OCI-M2 (cell line): ENCODE measurements around the gene GRP.
"Not testable (repeated sequence)": the region's sequence is repeated elsewhere in the genome, so short reads cannot be mapped to it uniquely, and the experiment has no call there.

Experiments used
- DNase-seq: peaks from one replicate; lab custom pipeline; 2025; ENCODE audit not compliant: unreplicated experiment; lab: John Stamatoyannopoulos, UW

GRP gene

DNA sequence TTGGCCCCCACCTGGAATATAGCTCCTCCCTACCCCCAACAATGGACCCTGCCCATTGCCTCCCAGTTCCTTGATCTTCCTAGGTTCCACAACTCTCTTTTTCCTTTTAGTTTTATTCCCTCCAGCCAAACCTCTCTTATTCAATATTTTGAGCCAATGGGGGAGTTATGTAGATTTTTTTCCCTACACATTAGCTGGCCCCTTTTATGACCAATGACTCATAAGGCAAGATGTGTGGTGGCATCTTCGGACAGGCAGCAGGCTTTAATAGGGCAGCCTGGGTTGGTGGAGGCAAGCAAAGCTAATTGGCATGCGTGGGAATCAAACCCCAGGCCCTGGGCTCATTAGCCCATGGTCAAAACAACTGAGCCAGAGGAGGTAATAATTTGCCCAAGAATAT, 9.2 kb downstream of the GRP start:
- no peak for DNase-seq

DNA sequence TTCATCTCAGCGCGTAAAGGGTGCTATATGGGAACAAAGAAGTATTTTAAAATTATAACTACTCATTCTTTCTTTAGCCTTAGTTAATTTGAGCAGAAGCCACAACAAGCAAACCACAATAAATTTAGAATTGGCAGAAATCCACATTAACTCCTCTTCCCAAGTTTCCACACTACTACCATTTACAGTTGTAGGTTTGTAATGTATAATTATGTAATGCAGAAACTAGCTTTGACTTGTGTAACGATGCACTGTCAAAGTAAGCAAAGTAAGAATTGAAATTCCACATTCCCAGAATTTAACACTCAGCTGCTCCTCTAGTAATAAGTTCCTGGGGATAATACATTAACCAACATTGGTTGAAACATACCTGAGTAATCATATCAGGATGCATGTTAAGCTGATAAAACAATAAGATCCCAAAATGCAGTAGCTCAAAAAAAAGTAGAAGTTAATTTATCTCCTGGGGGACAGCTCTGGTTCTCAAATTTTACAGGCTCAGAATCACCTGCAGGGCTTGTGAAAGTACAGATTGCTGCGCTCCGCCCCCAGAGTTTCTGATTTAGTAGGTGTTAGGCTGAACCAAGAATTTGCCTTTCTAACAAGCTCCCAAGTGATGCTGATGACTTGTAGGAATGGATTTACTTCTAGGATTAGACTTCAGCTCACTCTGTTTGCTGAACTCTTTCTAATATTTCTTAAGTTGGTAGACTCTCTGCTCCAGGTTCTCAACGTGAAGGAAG, 9.9 kb downstream of the GRP start:
- DNase-seq, result no peak

DNA sequence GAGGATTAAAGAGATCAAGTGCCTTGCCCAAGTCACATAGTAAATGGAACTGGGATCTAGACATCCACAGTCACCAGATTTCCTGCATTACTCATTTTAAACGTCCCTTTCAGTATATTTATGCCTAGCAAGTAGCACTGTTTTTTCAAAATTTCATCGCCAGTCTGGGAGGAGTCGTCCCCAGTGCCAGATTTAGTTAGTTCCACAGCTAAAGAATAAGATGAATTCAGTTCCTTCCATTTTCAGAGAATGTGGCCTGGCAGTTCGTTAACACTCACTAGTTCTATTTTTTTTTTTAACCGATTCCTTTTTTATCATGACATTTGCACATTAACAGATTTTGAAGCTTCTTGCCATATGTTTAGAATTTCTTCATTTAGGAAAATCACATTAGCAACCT, 11.2 kb downstream of the GRP start:
- no peak for DNase-seq

DNA sequence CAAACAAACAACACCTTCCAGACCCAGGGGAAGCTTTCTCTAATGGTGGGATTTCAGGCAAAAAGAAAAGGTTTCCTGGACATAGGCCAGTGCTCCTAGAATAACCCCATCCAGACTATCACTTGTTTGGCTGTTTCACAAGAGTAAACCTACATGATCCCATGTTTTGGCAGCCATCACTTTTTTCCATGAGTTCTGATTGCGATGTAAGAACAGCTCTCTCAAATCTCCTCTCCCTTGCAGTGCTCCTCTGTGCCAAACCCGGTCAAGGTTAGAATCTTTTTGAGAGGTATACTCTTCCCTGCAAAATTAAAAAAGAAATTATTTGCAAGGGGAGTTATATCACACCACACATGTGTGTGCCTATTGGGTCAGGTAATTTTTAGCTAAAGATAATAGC, 11.9 kb downstream of the GRP start:
- DNase-seq, result no peak

DNA sequence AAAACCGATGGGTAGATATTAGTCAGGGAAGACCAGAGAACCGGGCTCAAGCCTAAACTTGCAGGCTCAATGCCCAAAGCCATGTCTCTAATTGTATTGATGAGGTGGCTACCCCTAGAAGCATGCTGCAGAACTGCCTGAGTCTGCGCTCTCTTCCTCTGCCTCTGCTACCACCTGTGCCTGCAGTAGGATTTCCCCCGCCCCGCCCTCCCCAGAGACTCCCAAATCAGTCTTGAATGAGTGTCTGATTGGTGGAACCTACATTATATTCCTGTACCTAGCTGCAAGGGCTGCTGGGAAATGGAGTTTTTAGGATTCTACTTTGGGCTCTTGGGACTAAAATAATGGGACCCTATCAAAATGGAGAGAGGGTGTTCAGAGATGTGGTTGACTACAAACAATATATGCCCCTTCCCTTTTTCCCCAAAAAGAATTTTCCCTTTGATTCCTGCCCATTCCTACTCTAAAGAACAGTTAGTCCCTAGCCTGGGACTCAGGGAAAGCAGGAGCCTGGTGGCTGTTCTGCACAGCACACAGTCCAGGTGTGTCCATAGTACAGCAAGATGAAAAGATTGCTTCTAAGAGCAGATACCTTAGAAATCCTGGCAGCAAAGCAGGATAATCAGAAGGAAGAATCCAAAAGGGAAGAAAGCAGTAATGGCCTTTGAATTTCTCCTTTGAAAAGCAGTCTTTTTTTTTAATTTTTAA, 12.5 kb downstream of the GRP start:
- DNase-seq, result no peak

DNA sequence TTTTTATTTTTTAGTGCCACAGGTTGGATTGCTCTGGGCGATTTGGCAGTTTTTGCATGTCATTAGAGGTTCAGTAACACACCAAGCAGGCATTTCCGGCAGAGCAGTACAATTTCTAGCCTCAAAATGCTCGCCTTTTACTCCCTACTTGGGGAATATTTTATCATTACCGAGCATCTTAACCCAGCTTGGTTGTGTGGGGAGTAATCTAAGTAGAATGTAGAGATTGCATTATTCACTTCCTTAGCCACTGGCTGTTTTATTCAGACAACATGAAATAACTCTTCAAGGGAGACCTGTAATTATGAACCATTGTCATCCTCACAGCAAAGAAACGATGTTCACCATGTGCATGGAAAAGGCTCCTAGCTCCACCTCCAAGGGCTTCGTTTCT, 13.1 kb downstream of the GRP start:
- no peak for DNase-seq

DNA sequence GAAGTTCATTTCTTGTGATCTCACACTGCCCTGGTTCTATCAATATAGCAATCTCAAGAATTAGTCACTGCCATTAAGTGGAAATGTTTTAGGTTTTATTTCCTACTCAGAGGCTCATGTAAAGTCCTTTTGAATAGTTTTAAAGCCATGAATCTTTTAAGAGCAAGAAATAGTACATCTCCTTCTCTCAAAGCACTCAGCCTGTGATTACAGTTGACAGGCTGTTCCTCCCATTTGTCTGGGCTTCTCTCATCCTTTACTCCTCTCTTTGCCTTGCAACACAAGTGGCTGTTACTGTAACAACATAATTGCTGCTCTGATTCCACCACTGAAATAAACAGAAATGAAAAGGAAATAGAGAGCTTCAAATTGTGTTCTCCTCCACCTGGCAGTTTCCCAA, 18.4 kb downstream of the GRP start:
- no peak for DNase-seq

DNA sequence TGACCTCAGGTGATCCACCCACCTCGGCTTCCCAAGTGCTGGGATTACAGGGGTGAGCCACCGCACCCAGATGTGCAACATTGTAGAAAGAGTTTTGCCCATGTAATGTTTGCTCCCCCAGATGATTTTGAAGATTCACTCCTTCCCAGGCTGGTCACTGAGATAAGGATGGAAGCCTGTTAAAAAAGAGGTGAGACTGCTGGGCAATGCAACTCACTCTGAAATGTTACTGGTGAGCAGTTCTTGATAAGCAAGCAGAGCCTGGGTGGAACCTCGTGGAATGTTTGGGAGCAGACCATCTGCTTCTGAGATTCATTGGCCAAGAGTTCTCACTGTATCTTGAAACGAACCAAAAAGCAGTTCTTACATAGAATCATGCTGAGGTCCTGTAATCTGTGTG, 19.7 kb downstream of the GRP start:
- DNase-seq, result no peak

DNA sequence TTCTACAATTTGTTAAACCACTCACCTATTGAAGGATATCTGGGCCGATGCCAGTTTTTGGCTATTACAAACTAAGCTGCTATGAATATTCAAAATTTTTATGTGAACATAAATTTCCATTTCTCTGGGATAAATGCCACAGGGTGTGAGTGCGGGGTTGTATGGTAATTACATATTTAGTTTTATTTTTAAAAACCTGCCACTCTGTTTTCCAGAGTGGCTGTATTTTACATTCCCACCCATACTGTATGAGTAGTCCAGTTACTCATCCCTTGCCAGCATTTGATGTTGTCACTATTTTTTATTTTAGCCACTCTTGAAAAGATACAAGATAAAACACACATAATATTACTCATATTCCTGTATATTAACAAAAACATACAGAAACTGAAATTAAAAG, 22.9 kb downstream of the GRP start:
- no peak for DNase-seq

DNA sequence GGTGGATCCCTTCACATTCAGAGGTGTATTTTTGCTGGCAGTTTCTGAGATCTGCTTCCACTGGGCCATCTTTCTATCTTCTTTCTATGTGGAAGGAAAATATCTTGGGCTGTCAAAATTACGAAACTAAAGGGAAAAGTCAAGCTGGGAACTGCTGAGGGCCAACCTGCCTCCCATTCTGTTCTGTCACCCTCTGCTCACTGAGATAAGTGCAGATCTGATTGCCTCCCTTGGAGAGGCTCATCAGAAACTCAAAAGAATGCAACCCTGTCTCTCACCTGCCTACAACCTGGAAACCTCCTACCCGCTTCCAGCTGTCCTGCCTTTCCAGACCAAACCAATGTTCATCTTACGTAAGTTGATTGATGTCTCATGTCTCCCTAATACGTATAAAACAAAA, 26.8 kb downstream of the GRP start:
- no peak for DNase-seq

DNA sequence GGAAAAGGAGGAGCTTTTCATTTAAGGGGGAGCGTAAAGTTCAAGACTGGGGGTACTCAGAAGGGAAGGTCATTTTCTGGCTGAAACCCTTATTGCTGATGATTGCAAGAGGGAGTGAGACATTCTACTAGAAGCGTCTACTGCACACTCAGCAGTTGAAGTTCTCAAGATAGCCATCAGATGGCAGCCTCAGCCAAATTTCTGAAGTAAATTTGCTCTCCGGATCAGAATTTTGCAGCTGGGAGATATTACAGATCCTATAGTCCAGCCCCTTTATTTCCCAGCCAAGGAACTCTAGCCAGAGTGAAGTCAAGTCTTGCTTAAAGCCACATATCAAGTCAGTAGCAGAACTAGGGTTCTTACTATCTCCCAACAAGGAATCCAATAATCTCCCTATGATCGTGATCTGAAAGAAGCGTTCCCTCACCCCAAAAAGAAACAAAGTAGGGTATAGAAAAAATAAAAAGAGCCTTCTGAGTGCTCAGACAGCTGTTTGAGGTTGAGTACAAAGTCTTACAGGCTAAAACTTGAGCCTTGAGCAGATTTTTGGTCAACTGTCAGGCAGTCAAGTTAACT, 29.3 kb downstream of the GRP start:
- no peak for DNase-seq

DNA sequence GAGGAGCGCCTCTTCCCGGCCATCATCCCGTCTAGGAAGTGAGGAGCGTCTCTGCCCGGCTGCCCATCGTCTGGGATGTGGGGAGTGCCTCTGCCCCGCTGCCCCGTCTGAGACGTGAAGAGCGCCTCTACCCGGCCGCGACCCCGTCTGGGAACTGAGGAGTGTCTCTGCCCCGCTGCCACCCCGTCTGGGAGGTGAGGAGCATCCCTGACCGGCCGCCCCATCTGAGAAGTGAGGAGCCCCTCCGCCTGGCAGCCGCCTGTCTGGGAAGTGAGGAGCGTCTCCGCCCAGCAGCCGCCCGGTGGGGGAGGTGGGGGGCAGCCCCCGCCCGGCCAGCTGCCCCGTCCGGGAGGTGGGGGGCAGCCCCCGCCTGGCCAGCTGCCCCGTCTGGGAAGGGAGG, 35.5 kb downstream of the GRP start:
- not testable (repeated sequence) for DNase-seq

DNA sequence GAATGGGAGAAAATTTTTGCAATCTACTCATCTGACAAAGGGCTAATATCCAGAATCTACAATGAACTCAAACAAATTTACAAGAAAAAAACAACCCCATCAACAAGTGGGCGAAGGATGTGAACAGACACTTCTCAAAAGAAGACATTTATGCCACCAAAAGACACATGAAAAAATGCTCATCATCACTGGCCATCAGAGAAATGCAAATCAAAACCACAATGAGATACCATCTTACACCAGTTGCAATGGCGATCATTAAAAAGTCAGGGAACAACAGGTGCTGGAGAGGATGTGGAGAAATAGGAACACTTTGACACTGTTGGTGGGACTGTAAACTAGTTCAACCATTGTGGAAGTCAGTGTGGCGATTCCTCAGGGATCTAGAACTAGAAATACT, 41.9 kb downstream of the GRP start:
- not testable (repeated sequence) for DNase-seq

DNA sequence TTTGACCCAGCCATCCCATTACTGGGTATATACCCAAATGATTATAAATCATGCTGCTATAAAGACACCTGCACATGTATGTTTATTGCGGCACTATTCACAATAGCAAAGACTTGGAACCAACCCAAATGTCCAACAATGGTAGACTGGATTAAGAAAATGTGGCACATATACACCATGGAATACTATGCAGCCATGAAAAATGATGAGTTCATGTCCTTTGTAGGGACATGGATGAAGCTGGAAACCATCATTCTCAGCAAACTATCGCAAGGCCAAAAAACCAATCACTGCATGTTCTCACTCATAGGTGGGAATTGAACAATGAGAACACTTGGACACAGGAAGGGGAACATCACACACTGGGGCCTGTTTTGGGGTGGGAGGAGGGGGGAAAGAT, 42.3 kb downstream of the GRP start:
- not testable (repeated sequence) for DNase-seq

DNA sequence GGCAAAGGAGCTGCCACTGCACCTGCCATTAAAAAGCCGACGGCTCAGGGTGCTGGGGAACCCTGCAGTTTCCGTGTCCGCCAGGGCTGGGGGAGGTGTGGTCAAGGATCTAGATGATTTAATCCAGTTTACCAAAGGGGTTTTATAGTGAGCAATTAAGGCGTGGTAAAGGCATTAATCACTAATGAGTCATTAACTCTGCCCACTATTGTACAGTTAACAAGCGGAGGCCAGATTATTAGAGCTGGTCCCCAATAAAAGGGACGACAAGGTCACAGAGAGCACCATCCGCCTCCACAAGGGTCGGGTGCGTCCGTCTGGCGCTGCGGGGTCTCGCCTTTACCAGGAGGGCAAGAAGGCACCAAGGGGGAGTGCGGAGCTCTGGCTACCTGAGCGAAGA, 43.7 kb downstream of the GRP start:
- no peak for DNase-seq

DNA sequence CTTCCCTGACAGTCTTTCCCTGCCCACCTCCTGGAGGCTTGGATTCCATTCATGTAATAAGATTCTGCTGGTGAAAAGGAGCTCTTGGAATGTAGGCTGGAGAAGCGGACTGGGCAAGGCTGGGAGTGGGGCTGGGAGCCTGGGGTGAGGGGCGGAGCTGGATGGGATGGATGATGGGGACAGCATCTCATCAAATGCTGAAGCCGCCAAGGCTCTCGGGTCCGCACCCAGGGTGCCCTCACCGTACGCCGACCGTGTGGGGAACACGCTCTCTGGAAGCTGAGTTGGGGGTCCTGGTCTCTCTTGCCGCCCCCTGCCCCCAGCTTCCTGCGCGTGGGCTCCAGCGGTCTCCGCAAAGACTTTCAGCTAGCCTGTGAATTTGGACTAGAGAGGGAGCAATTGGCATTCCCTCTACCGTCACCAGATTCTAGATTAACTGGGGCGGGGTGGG, 44.2 kb downstream of the GRP start:
- DNase-seq, result no peak

DNA sequence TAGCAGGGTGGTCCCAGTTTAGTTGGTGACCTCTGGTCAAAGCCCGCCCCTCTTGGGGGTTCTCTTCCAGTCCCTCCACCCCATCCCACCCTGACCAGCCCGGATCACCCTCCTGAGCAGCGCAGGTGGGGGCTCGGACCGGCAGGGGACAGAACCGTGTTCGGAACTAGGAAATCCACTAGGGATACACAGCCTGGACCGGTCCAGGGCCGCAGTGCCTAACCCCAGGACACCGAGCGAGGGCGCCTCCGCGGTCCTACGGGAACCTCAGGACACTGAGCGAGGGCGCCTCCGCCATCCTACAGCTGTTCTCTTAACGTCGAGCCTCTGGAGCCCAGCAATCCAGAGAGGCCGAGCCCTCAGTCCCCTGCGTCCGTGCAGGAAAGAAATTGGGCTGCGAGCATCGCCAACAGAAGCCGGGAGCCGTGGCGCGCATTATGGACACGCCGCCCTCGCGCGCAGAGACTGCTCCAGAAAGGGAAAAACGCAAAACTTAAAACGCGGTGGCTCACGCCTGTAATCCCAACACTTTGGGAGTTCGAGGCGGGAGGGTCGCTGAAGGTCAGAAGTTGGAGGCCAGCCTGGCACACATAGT, 44.8 kb downstream of the GRP start:
- DNase-seq, result no peak

DNA sequence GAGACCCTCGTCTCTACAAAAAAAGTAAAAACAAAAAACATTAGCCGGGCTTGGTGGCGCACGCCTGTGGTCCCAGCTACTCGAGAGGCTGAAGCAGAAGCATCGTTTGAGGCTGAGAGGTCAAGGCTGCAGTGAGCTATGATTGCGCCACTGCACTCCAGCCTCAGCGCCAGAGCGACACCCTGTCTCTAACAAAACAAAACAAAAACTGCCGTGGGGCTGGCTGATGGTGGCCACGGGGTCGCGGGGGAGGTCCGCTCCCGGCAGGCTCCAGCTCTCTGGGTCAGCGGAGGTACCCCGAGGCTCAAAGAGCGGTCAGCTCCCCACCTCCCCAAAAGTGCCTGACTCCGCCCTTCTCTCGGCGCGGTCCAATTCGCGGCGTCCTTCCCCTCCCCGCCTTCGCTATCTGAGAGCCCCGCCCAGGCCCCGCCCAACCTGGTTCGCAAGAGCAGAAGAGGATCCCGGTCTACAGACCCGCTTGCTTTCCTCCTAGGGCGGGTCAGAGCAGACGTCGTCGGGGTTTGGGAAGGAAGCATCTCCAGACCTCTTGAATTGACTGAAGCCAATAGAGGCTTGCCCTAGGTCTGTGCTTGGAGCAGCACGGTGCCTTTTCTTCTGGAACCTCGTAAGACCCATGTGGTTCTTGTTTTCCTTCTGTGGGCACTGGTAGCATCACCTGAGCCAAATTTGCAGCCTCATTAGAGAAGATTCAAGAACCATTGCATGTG, 45.5 kb downstream of the GRP start:
- DNase-seq, result no peak

DNA sequence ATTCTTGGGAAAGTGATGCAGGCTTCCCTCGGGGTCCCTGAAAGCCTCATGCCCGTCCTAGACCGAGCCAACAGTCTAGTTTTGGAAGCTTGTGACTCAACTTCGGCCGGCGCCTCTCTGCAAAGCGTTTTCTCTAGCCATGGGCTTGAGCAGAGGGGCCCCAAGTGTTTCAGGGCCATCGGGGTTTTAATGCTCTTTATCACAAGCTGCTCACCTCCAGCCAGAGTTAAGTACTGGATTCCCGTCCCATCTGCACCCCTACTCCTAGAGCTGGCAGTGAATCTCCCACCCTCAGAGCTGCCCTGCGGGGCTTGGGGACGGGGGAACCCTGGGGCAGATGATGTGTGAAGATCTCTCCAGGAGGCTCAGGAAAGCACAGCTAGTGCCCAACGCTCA, 46.0 kb downstream of the GRP start:
- no peak for DNase-seq

DNA sequence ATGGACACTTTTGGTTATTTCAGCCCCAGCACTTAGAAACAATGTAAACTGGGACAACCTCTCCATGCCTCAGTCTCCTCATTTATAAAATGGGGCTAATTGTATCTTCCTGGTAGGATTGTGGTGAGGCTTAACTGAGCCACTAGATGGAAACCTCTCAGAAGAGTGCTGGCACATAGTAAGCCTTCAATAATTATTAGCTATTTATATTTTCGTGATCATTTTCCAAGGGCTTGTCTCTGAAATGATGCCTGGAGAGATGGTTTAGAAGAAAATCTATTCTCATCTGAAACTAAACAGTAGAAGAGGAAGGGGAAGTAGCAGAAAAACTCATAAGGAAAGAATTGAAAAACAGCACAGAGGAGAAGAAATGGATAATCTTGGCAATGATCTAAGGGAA, 46.5 kb downstream of the GRP start:
- no peak for DNase-seq

DNA sequence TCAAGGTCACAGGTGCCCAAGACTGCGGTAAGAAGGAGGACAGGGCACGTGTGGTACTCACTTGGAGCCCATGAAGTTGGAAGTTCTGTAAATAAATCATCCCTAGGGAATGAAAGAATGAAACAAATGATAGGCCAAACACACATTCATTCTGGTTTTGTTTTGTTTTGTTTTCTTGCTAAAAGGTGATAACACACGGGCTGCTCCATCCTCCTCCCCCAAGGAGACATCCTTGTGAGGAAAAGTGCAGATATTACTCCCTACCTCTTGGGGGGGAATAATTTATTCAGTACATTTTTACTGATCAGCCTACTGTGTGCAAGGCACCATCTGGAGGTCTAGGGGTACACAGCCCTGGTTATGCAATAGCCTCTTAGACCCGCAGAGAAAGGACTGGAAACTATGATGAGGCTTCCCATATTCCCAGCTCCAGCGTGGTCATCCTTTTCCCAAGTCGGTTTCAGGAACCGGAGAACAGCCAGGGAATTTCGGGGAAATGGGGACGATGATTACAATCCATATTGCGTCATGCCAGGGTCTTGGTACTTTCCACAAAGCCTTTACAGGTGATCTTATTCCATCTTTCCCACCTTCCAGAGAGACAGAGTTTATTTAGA, 47.0 kb downstream of the GRP start:
- DNase-seq, result no peak
